Activated CD8-positive, alpha-beta memory T cell treated with anti-CD3 and anti-CD28 coated beads for 48 hours (primary cell): ENCODE data around the gene WDR76.
A peak's percentile ranks its signal among the peaks of the same experiment; 100 is the strongest.
"Not testable (repeated sequence)": the region's sequence is repeated elsewhere in the genome, so short reads cannot be mapped to it uniquely, and the experiment has no call there.

Experiments
- DNase-seq, 3 experiments: peaks; one replicate each; pipeline ENCODE4 v3.0.0-alpha.2; 2020; ENCODE audit warnings: low read depth in 2 of 3, low spot score in 2 of 3

The WDR76 gene

GRCh38 chr15:43826508-43827341 is at the start of gene WDR76:
TSS of gene WDR76 (plus strand) at chr15:43827002. CDS start at chr15:43827033, 31 bp downstream.
- peak; percentile 60 to 72 (median 67) for DNase-seq

GRCh38 chr15:43777267-43777914 is 49.4 kb upstream of the WDR76 start:
- DNase-seq, result peak; percentile 71 to 80 (median 79)

GRCh38 chr15:43779016-43779415 is 47.8 kb upstream of the WDR76 start:
- DNase-seq, result no peak

GRCh38 chr15:43789409-43789808 is 37.4 kb upstream of the WDR76 start:
- no peak for DNase-seq

GRCh38 chr15:43791993-43792760 is 34.6 kb upstream of the WDR76 start, which contains the start of gene SERF2:
TSS of gene SERF2 (plus strand) at chr15:43792320. CDS start at chr15:43792377, 57 bp downstream.
- peak; percentile 95 to 100 (median 99) for DNase-seq

- DNase-seq, result peak in 1 of 3 experiments; percentile 13
Measured at GRCh38 chr15:43792761-43793476, 33.9 kb upstream of the WDR76 start.

GRCh38 chr15:43793647-43794046 is 33.2 kb upstream of the WDR76 start:
- no peak for DNase-seq

GRCh38 chr15:43794269-43795037 is 32.3 kb upstream of the WDR76 start:
- DNase-seq, result no peak

GRCh38 chr15:43795197-43795596 is 31.6 kb upstream of the WDR76 start:
- DNase-seq, result no peak

GRCh38 chr15:43795997-43796396 is 30.8 kb upstream of the WDR76 start:
- DNase-seq, result no peak

GRCh38 chr15:43796566-43796965 is 30.2 kb upstream of the WDR76 start:
- no peak for DNase-seq

- DNase-seq, result no peak
Measured at GRCh38 chr15:43799209-43799944, 27.4 kb upstream of the WDR76 start.

- no peak for DNase-seq
Measured at GRCh38 chr15:43799945-43800285, 26.9 kb upstream of the WDR76 start, which contains the start of gene SERINC4. TSS of gene SERINC4 (minus strand) at chr15:43800220. CDS start at chr15:43799986, 234 bp downstream.

GRCh38 chr15:43800286-43801141 is 26.3 kb upstream of the WDR76 start, which contains the start of gene HYPK:
TSS of gene HYPK (plus strand) at chr15:43800599. CDS start at chr15:43800623, 24 bp downstream.
- DNase-seq, result peak; percentile 67 to 78 (median 74)

- not testable (repeated sequence) for DNase-seq
Measured at GRCh38 chr15:43802676-43803075, 24.1 kb upstream of the WDR76 start.

- DNase-seq, result no peak
Measured at GRCh38 chr15:43808435-43808950, 18.3 kb upstream of the WDR76 start.

- no peak for DNase-seq
Measured at GRCh38 chr15:43808960-43809678, 17.7 kb upstream of the WDR76 start.
